IMR-90 (cell line): ENCODE measurements around the gene ANKRD2. TPM values are rescaled to one million over a fixed set of nuclear protein-coding genes. Genes with fewer than 3 reads are reported as not detected.

Experiments used
- ATAC-seq: fragments of 200-7000 bp; cut with Tn5 transposase; 2 replicates; pipeline ENCODE4 v1.9.1; 2020; ENCODE audit warnings: low read depth, mild to moderate bottlenecking, moderate library complexity
- BruUV-seq: library from RNA; stranded (reverse); fragments of 400-500 nt; replicated peaks from 2 replicates; lab custom pipeline; 2021; lab: Mats Ljungman, UMichigan
- CTCF ChIA-PET: fragments of 300-600 bp; formaldehyde crosslinking; extraction: SDS; loops from one replicate; lab custom pipeline; 2021; ENCODE audit warnings: antibody characterized with exemption; lab: Yijun Ruan, JAX
- POLR2A ChIA-PET: fragments of 300-600 bp; sonication (Branson Sonifier 250); formaldehyde crosslinking; loops from one replicate; lab custom pipeline; 2022; ENCODE audit warnings: antibody characterized with exemption; ENCODE audit not compliant: unreplicated experiment; lab: Charles Lee
- DNase-seq: peaks from one replicate; pipeline ENCODE4 v3.0.0; 2013
- H2AFZ ChIP-seq: replicated peaks from 2 replicates; pipeline ENCODE3; 2013; ENCODE audit warnings: low read length, mild to moderate bottlenecking; ENCODE audit not compliant: poor library complexity
- H2AK5ac ChIP-seq: 2 replicates; pipeline ENCODE4 v1.6.1; 2013; ENCODE audit warnings: low read depth, low read length, inconsistent platforms
- H2AK9ac ChIP-seq: replicated peaks from 2 replicates; pipeline ENCODE3; 2013; ENCODE audit warnings: mild to moderate bottlenecking, low read depth, low read length, moderate library complexity; ENCODE audit not compliant: poor library complexity
- H2BK120ac ChIP-seq: 2 replicates; pipeline ENCODE4 v1.6.1; 2013; ENCODE audit warnings: low read depth, low read length, inconsistent platforms
- H2BK15ac ChIP-seq: 3 replicates; pipeline ENCODE4 v1.6.1; 2013; ENCODE audit warnings: low read depth, low read length, inconsistent platforms
- H2BK20ac ChIP-seq: 2 replicates; pipeline ENCODE4 v1.6.1; 2013; ENCODE audit warnings: low read depth, mild to moderate bottlenecking, inconsistent platforms, low read length, moderate library complexity
- H2BK5ac ChIP-seq: 2 replicates; pipeline ENCODE4 v1.6.1; 2013; ENCODE audit warnings: mild to moderate bottlenecking, low read depth, low read length, inconsistent platforms; ENCODE audit not compliant: poor library complexity, severe bottlenecking
- H3K14ac ChIP-seq: replicated peaks from 2 replicates; pipeline ENCODE4 v1.6.1; 2013; ENCODE audit warnings: low read depth, low read length, inconsistent platforms
- H3K18ac ChIP-seq: 2 replicates; pipeline ENCODE4 v1.6.1; 2013; ENCODE audit warnings: low read depth, low read length, control low read depth
- H3K23ac ChIP-seq: 2 replicates; pipeline ENCODE4 v1.6.1; 2013; ENCODE audit warnings: low read depth, low read length, inconsistent platforms
- H3K27ac ChIP-seq: 2 replicates; pipeline ENCODE4 v1.5.1; 2013; ENCODE audit warnings: mild to moderate bottlenecking, control low read depth, low read length; ENCODE audit not compliant: insufficient read depth
- H3K27me3 ChIP-seq: 2 replicates; pipeline ENCODE4 v1.6.1; 2013; ENCODE audit warnings: low read length; ENCODE audit not compliant: control insufficient read depth, insufficient read depth
- H3K36me3 ChIP-seq: 2 replicates; pipeline ENCODE4 v1.6.1; 2013; ENCODE audit warnings: low read length, mixed read lengths; ENCODE audit not compliant: control insufficient read depth, insufficient read depth
- H3K4ac ChIP-seq: 2 replicates; pipeline ENCODE4 v1.6.1; 2013; ENCODE audit warnings: low read depth, low read length, inconsistent platforms
- H3K4me1 ChIP-seq: 2 replicates; pipeline ENCODE4 v1.6.1; 2013; ENCODE audit warnings: low read length, mixed read lengths; ENCODE audit not compliant: control insufficient read depth, insufficient read depth
- H3K4me2 ChIP-seq: 2 replicates; pipeline ENCODE4 v1.6.1; 2013; ENCODE audit warnings: low read depth, mild to moderate bottlenecking, control low read depth, low read length, moderate library complexity
- H3K4me3 ChIP-seq: 2 replicates; pipeline ENCODE4 v1.5.1; 2013; ENCODE audit warnings: low read depth, mild to moderate bottlenecking, control low read depth, low read length, moderate library complexity; ENCODE audit not compliant: insufficient read depth
- H3K56ac ChIP-seq: 2 replicates; pipeline ENCODE4 v1.6.1; 2013; ENCODE audit warnings: low read length, inconsistent platforms; ENCODE audit not compliant: insufficient read depth; ENCODE audit errors: extremely low read depth
- H3K79me1 ChIP-seq, 2 experiments: 2 replicates each; pipeline ENCODE4 v1.6.1; 2013; ENCODE audit warnings: low read length in 2 of 2, inconsistent platforms in 1 of 2, low read depth in 1 of 2
- H3K9ac ChIP-seq: 2 replicates; pipeline ENCODE4 v1.6.1; 2013; ENCODE audit warnings: low read depth, low read length, control low read depth
- H3K9me1 ChIP-seq: 2 replicates; pipeline ENCODE4 v1.6.1; 2013; ENCODE audit warnings: low read length, inconsistent platforms; ENCODE audit not compliant: insufficient read depth
- H3K9me3 ChIP-seq: 2 replicates; pipeline ENCODE4 v1.6.1; 2013; ENCODE audit warnings: low read length; ENCODE audit not compliant: control insufficient read depth, insufficient read depth
- H4K20me1 ChIP-seq: 2 replicates; pipeline ENCODE4 v1.6.1; 2013; ENCODE audit warnings: low read length, inconsistent platforms; ENCODE audit not compliant: insufficient read depth
- H4K5ac ChIP-seq: 2 replicates; pipeline ENCODE4 v1.6.1; 2013; ENCODE audit warnings: mild to moderate bottlenecking, low read depth, low read length, control low read depth
- H4K8ac ChIP-seq, 2 experiments: 2 replicates each; pipeline ENCODE4 v1.6.1; 2013; ENCODE audit warnings: low read depth in 2 of 2, low read length in 2 of 2, control low read depth in 1 of 2, inconsistent platforms in 1 of 2
- H4K91ac ChIP-seq: 2 replicates; pipeline ENCODE4 v1.6.1; 2013; ENCODE audit warnings: low read depth, low read length, inconsistent platforms; ENCODE audit not compliant: insufficient read depth
- BHLHE40 ChIP-seq: fragments of 150-350 bp; IDR thresholded peaks from 2 replicates; pipeline ENCODE4 v1.6.1; 2016; ENCODE audit warnings: mild to moderate bottlenecking, low read depth, low read length
- CEBPB ChIP-seq: IDR thresholded peaks from 2 replicates; pipeline ENCODE4 v1.6.1; 2012; ENCODE audit warnings: low read depth, low read length, improper control_type of control experiment
- CHD1 ChIP-seq: IDR thresholded peaks from 2 replicates; pipeline ENCODE4 v1.6.1; 2012; ENCODE audit warnings: low read depth, low read length, improper control_type of control experiment
- MXI1 ChIP-seq: IDR thresholded peaks from 2 replicates; pipeline ENCODE4 v1.6.1; 2012; ENCODE audit warnings: low read depth, mild to moderate bottlenecking, low read length, moderate library complexity, borderline replicate concordance
- WGBS, 2 experiments: methylation state at CpG; one replicate each; pipeline versions ENCODE4 v1.1.5 to v1.1.7; 2013; ENCODE audit warnings: missing lambda C conversion rate in 2 of 2; ENCODE audit not compliant: insufficient read length in 1 of 2; ENCODE audit errors: extremely low coverage in 2 of 2; 5-methylcytosine and 5-hydroxymethylcytosine counted together
- dilution Hi-C: fragments of 300-500 bp; cut with HindIII; formaldehyde crosslinking; loops from one replicate; pipeline ENCODE4 v1.14.3; 2018; ENCODE audit warnings: low sequenced_read_pairs; ENCODE audit not compliant: unreplicated experiment
- in situ Hi-C: fragments of 300-500 bp; cut with MboI; formaldehyde crosslinking; loops from 3 replicates; pipeline ENCODE4 v1.14.3; 2019; ENCODE audit warnings: low sequenced_read_pairs, inconsistent platforms, mixed read lengths
- intact Hi-C: fragments of 100-400 bp; cut with micrococcal nuclease; formaldehyde crosslinking; loops from 2 replicates; pipeline ENCODE4 v1.10.0; 2022
- polyA plus RNA-seq, 3 experiments: library from polyadenylated mRNA; depleted of rRNA; stranded (reverse); fragments of >200 nt; gene quantifications; 2 replicates each; pipeline ENCODE4 v1.2.3, GENCODE V29; 2012; ENCODE audit warnings: low replicate concordance in 1 of 3
- total RNA-seq: library from RNA; depleted of rRNA; stranded (reverse); fragments of >200 nt; gene quantifications from 2 replicates; pipeline ENCODE4 v1.2.3, GENCODE V29; 2012
- TF ChIP-seq, protein P1 (sequence below): fragments of 150-350 bp; IDR thresholded peaks from 2 replicates; pipeline ENCODE4 v1.6.1; 2016; ENCODE audit warnings: low read depth, mild to moderate bottlenecking, low read length, moderate library complexity, borderline replicate concordance

The ANKRD2 gene
- total and polyA plus RNA-seq, 2 of the 4 experiments (the other 2 are of a cell fraction), result 0.36 to 0.65 TPM

- Histone ChIP-seq H3K9ac (peak overlapping the region; percentile 21), H4K91ac (peak overlapping the region; percentile 68), H2BK5ac (peak overlapping the region; percentile 53), H3K4me1 (peaks cover 15% of the 10 kb centered on the region), H4K20me1 (peaks cover 6% of the 10 kb centered on the region; the same call in 1 of the 2 replicates), H3K27ac (peak overlapping the region; percentile 51; the same call in 1 of the 2 replicates), H2AK9ac (peak overlapping the region; percentile 89), H2AK5ac (peak overlapping the region; percentile 61; the same call in 1 of the 2 replicates), H3K14ac (peak overlapping the region; percentile 75), H2BK20ac (peak overlapping the region; percentile 51), H3K79me1 (peaks cover 25 to 70% of the 10 kb centered on the region in 2 experiments), H3K36me3 (no peaks in the 10 kb centered on the region), H3K4ac (peak overlapping the region; percentile 80), H2BK120ac (peak overlapping the region; percentile 49), H2BK15ac (peak overlapping the region; percentile 51; the same call in 1 of the 3 replicates), H3K18ac (peak overlapping the region; percentile 34), H3K27me3 (no peaks in the 10 kb centered on the region), H3K23ac (peak overlapping the region; percentile 64; the same call in 1 of the 2 replicates), H4K8ac (peak overlapping the region; percentile 18 to 78; a peak in 3 of 4 replicates), H3K4me3 (no peak overlapping the region), H2AFZ (peak overlapping the region; percentile 80), H3K9me3 (no peaks in the 10 kb centered on the region), H3K56ac (no peak overlapping the region), H4K5ac (peak overlapping the region; percentile 44), H3K9me1 (peaks cover 6% of the 10 kb centered on the region; the same call in 1 of the 2 replicates), H3K4me2 (no peak overlapping the region)
- no TSS peak for BruUV-seq
- WGBS, 2 experiments, result 65% methylated on average over 2 of the region's 13 CpGs; no CpG with 5 or more reads in 1 of the 2 experiments
- TF ChIP-seq, protein P1, sequence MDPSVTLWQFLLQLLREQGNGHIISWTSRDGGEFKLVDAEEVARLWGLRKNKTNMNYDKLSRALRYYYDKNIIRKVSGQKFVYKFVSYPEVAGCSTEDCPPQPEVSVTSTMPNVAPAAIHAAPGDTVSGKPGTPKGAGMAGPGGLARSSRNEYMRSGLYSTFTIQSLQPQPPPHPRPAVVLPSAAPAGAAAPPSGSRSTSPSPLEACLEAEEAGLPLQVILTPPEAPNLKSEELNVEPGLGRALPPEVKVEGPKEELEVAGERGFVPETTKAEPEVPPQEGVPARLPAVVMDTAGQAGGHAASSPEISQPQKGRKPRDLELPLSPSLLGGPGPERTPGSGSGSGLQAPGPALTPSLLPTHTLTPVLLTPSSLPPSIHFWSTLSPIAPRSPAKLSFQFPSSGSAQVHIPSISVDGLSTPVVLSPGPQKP, result no peak
- TF ChIP-seq CHD1, result no peak
- no peak for TF ChIP-seq MXI1
- no peak for TF ChIP-seq CEBPB
- TF ChIP-seq BHLHE40, result no peak
- DNase-seq, result no peak
- ChIA-PET CTCF (interaction anchor here (0.8 kb wide), 1 partner anchor 90 kb away, joined by 3 read pairs; no protein-coding TSS in a partner anchor), POLR2A (no interaction called here)
- intact Hi-C loops (loop anchor here (5.0 kb wide), 1 partner anchor 142 kb away; no protein-coding TSS in a partner anchor), in situ Hi-C loops (loop anchor here (5.0 kb wide), 1 partner anchor 87 kb away; no protein-coding TSS in a partner anchor), dilution Hi-C loops (no loop called here)
- peak; percentile 55 for ATAC-seq
Observed at GRCh38 chr10:97549587-97550322, 22.8 kb upstream of the ANKRD2 start.
